T-cell (primary cell): Measurements from ENCODE around the gene GRPEL1. TPM values are rescaled to one million over a fixed set of nuclear protein-coding genes. Genes with fewer than 3 reads are reported as not detected.

ENCODE experiments used
- ATAC-seq, 4 experiments: fragments of 200-7000 bp in 3 of 4; fragments of 150-1000 bp in 1 of 4; cut with Tn5 transposase; replicated peaks in 1 of 4; 1 replicate in 3 of 4; 2 replicates in 1 of 4; pipeline ENCODE4 v1.10.0; 2021; ENCODE audit warnings: moderate library complexity in 3 of 4, mild to moderate bottlenecking in 2 of 4, moderate number of reproducible peaks in 1 of 4
- CTCF ChIA-PET, 2 donors: fragments of 300-600 bp; sonication (Branson Sonifier 250); formaldehyde crosslinking; loops; one replicate each; lab custom pipeline; 2022; ENCODE audit warnings: antibody characterized with exemption in 2 of 2; lab: Charles Lee
- POLR2A ChIA-PET, 2 donors: fragments of 300-600 bp; sonication (Branson Sonifier 250); formaldehyde crosslinking; loops; one replicate each; lab custom pipeline; 2022; ENCODE audit warnings: antibody characterized with exemption in 2 of 2; lab: Charles Lee
- DNase-seq, 35 experiments: peaks; one replicate each; pipeline versions ENCODE4 v3.0.0 to v3.0.0-alpha.2; 2013 to 2023
- H3K27ac ChIP-seq: one replicate; pipeline ENCODE4 v1.5.1; 2013; ENCODE audit warnings: low read length
- H3K27me3 ChIP-seq, 2 experiments: replicated peaks in 1 of 2; 1 replicate in 1 of 2; 2 replicates in 1 of 2; pipeline versions ENCODE4 v1.6.1 to v1.7.0; 2013; ENCODE audit warnings: low read length in 1 of 2, mixed read lengths in 1 of 2; ENCODE audit not compliant: control insufficient read depth in 2 of 2, insufficient read depth in 2 of 2; ENCODE audit errors: extremely low read depth in 1 of 2
- H3K36me3 ChIP-seq, 2 donors: 1 replicate in 1 of 2; 2 replicates in 1 of 2; pipeline versions ENCODE4 v1.6.1 to v1.7.0; 2013; ENCODE audit warnings: low read length in 1 of 2; ENCODE audit not compliant: control insufficient read depth in 2 of 2, insufficient read depth in 1 of 2; ENCODE audit errors: extremely low read depth in 1 of 2
- H3K4me1 ChIP-seq, 2 experiments: 1 replicate in 1 of 2; 2 replicates in 1 of 2; pipeline versions ENCODE4 v1.6.1 to v1.7.0; 2013; ENCODE audit warnings: low read length in 2 of 2, mixed read lengths in 1 of 2; ENCODE audit not compliant: insufficient read depth in 2 of 2, control insufficient read depth in 1 of 2; ENCODE audit errors: extremely low read depth in 1 of 2
- H3K4me3 ChIP-seq, 2 donors: 1 replicate in 1 of 2; 2 replicates in 1 of 2; pipeline versions ENCODE4 v1.5.1 to v1.7.0; 2013; ENCODE audit warnings: mild to moderate bottlenecking in 2 of 2, low read length in 1 of 2, moderate library complexity in 1 of 2; ENCODE audit not compliant: control insufficient read depth in 1 of 2; ENCODE audit errors: extremely low read depth in 1 of 2
- H3K9me3 ChIP-seq: 2 replicates; pipeline ENCODE4 v1.7.0; 2013
- H3K27ac Mint-ChIP-seq, 2 donors: one replicate each; pipeline ENCODE4 v1.8.0; 2020 to 2021; ENCODE audit warnings: mild to moderate bottlenecking in 2 of 2, mixed read lengths in 2 of 2
- H3K27me3 Mint-ChIP-seq, 2 donors: one replicate each; pipeline ENCODE4 v1.8.0; 2021 to 2022; ENCODE audit warnings: mixed read lengths in 2 of 2
- H3K36me3 Mint-ChIP-seq: one replicate; pipeline ENCODE4 v1.8.0; 2021; ENCODE audit warnings: mixed read lengths
- H3K4me1 Mint-ChIP-seq, 3 donors: one replicate each; pipeline ENCODE4 v1.8.0; 2020 to 2022; ENCODE audit warnings: mixed read lengths in 3 of 3, mild to moderate bottlenecking in 1 of 3
- H3K4me3 Mint-ChIP-seq, 3 donors: one replicate each; pipeline ENCODE4 v1.8.0; 2020 to 2022; ENCODE audit warnings: mild to moderate bottlenecking in 3 of 3, mixed read lengths in 3 of 3, moderate library complexity in 3 of 3
- H3K9me3 Mint-ChIP-seq, 3 donors: one replicate each; pipeline ENCODE4 v1.8.0; 2020 to 2022; ENCODE audit warnings: mixed read lengths in 3 of 3
- WGBS: methylation state at CpG from one replicate; pipeline ENCODE4 v1.1.5; 2013; ENCODE audit warnings: missing lambda C conversion rate; ENCODE audit not compliant: insufficient coverage; 5-methylcytosine and 5-hydroxymethylcytosine counted together
- total RNA-seq, 35 experiments: library from RNA in 6 of 35; stranded (reverse) in 6 of 35; fragments of 120-200 nt in 1 of 35; gene quantifications; one replicate each; pipeline versions ENCODE4 v1.2.1 to v1.2.4 and lab custom pipeline; 2013 to 2026

GRPEL1 gene
- total RNA-seq, 5 donors from 2014 or later (not counting 1 experiment from before 2014, with no cell fraction given) = 29.9 to 54.6 (median 36.8) TPM

DNA sequence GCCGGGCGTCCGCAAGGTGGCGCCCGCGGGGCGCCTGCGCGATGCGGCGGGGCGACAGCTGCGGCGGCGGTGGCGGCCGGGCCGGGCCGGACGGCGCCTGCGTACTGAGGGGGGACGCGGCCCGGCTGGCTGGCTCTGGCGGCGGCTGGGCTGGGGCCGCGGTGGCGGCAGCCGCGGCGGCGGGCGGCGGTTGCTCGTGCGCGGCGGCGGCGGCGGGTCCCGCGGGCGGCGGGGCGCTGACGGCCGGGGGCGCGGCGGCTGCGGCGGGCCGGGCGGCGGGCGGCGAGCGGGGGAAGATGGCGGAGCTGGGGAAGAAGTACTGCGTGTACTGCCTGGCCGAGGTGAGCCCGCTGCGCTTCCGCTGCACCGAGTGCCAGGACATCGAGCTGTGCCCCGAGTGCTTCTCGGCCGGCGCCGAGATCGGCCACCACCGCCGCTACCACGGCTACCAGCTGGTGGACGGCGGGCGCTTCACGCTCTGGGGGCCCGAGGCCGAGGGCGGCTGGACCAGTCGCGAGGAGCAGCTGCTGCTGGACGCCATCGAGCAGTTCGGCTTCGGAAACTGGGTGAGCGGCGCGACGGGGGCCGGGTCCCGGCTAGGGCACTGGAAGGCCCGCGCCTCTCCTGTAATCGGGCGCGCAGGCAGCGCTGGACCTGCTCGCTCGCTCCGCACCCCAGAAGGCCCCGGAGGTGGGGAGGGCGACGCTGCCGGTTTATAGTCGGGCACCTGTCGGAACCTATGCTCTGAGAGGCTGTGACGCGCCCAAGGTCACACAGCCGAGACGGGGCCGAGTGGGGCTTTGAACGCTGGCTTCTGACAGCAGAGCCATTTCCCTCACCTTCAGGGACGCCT, 24.4 kb downstream of the GRPEL1 start, which contains the start of gene TADA2B:
Gene TADA2B, plus strand, starts transcription at position 89 of the 853 bp plus-strand sequence. Its CDS starts 208 bp downstream, at position 297.
- Histone ChIP-seq H3K4me3 (peak within 1 kb of the TSS; percentile 77 to 81), H3K27ac (peak within 1 kb of the TSS; percentile 52), H3K36me3 (peaks cover 0 to 8% of the 10 kb centered on the region in 2 donors), H3K27me3 (no peaks in the 10 kb centered on the region), H3K4me1 (peaks cover 16 to 55% of the 10 kb centered on the region in 2 experiments), H3K9me3 (no peaks in the 10 kb centered on the region)
- under 1% methylated on average over 119 of the region's 119 CpGs for WGBS
- ChIA-PET POLR2A (interaction anchor here (0.6 to 2.6 kb wide), 4 partner anchors 23 to 242 kb away, joined by 3 to 10 read pairs (median 5); partner anchors contain the start of gene GRPEL1 (in 1 of the 2)), CTCF (interaction anchor here in 1 of 2 donors (0.8 to 4.4 kb wide), 5 partner anchors 25 to 369 kb away, joined by 3 to 69 read pairs (median 5); partner anchors contain the start of gene GRPEL1)
- Mint-ChIP-seq H3K4me3 (peak within 1 kb of the TSS; percentile 88 to 92 (median 91)), H3K27ac (peak within 1 kb of the TSS; percentile 80 to 85), H3K36me3 (peaks cover 6% of the 10 kb centered on the region), H3K9me3 (no peaks in the 10 kb centered on the region), H3K27me3 (no peaks in the 10 kb centered on the region), H3K4me1 (peaks cover 48 to 52% (median 51%) of the 10 kb centered on the region in 3 donors)
- peak; percentile 50 to 60 (median 56) for ATAC-seq
- peak in 34 of 35 experiments; percentile 25 to 67 (median 47) for DNase-seq

DNA sequence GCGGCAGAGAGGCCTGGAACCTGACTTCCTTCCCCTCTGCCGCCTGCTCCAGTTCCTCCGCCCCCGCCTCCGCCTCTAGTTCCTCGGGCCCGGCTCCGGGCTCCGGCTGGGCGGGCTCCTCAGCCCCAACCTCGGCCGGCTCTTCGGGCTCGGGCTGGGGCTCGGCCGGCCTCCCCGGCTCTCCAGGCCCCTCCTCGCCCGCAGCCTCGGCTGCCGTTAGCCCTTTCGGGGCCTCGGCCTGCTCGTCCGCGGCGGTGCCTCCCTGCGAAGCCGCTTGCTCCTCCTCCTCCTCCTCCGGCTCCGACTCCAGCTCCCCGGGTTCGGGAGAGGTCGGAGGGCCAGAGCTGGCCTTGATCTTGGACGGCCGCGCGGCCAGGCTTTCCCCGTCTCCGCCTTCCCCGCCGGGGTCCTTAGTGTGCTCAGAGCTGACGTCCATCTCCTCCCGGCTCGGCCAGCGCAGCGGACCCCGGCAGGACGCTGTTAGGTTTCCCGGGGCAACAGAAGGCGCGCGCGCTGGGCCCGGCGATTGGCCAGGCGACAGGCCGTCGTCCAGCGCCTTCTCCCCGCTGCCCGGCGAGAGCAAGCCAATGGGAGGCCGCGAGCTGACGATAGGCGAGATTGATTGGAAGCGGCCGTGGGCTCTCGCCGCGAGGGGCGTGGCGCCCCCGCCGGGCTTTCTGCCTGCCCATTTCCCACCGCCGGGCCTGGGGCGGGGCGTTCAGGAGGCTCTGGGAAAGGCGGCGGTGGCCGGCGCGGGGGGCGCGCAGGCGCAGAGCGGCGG, 25.2 kb downstream of the GRPEL1 start:
- H3K27ac ChIP-seq = peak overlapping the region; percentile 24
- peaks cover 16 to 52% of the 10 kb centered on the region in 2 experiments for H3K4me1 ChIP-seq
- H3K27me3 ChIP-seq = no peaks in the 10 kb centered on the region
- Mint-ChIP-seq H3K4me1 (peaks cover 47 to 53% (median 51%) of the 10 kb centered on the region in 3 donors), H3K4me3 (peak overlapping the region; percentile 88 to 92 (median 91)), H3K27ac (peak overlapping the region; percentile 80 to 85), H3K27me3 (no peaks in the 10 kb centered on the region), H3K36me3 (peaks cover 6% of the 10 kb centered on the region), H3K9me3 (no peaks in the 10 kb centered on the region)
- H3K36me3 ChIP-seq = peaks cover 0 to 6% of the 10 kb centered on the region in 2 donors
- H3K9me3 ChIP-seq = no peaks in the 10 kb centered on the region
- ChIA-PET CTCF (interaction anchor here (0.6 to 4.4 kb wide), 6 partner anchors 26 to 368 kb away, joined by 3 to 69 read pairs (median 5); partner anchors contain the start of gene GRPEL1 (in 1 of the 2)), POLR2A (interaction anchor here (0.6 to 2.6 kb wide), 6 partner anchors 24 to 242 kb away, joined by 3 to 10 read pairs (median 4); partner anchors contain the start of gene GRPEL1 (in 1 of the 2))
- under 1% methylated on average over 90 of the region's 90 CpGs for WGBS
- DNase-seq (peak; percentile 66 to 93 (median 78)), ATAC-seq (peak; percentile 79 to 82 (median 81))
- peak overlapping the region; percentile 70 to 81 for H3K4me3 ChIP-seq

DNA sequence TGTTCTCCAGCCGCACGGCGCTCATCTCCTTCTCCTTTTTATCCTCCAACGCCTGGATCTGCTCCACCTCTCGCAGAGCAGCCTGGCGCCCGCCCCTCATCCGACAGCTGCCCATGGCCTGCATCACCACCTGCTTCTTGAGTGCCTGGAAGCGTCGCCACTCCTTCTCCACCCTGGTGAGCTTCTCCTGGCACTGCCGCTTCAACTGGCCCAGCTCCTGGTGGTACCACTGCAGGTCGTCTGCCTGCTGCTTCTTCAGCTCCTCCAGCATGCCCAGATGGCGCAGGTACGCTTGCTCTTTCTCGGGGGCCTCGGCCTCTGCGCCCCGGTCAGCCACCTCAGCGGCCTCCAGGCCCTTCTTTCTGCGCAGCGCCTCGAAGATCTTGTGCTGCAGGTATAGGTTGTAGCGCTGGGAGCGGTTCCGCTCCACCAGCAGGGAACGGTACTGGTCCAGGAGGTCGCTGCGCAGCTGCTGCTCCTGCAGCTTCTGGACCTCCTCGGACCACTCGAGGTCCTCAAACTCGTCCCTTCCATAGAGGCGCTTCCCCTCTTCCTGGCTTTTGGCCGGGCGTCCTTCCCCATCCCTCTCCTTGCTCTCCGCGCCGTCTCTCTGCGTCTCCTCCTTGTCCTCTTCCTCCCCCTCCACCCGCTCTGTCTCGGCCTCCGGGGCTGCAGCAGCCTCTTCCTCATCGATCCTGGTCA, 25.9 kb downstream of the GRPEL1 start:
- CTCF ChIA-PET = interaction anchor here in 1 of 2 donors (1.9 to 4.4 kb wide), 2 partner anchors 27 to 55 kb away, joined by 6 to 69 read pairs; partner anchors contain the start of gene GRPEL1
- no peak overlapping the region for H3K27ac ChIP-seq

DNA sequence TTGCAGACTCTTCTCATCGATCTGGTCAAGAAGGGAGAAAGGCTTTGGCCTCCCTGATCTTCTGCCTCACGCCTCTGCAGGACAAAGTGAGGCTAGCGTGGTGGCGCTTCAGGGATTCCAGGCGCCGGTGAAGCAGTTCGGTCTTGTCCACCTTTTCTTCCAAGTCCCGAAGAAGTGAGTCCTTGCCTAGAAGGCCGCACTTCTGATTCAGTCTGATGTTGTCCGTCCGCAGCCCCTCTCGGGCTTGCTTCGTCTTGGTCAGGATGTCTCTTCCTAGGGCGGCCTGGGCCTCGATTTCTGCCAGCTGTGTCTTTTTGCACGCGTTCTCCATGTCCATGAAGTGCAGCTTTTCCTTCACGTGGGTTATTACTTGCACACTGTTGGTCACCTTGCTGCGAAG, 26.6 kb downstream of the GRPEL1 start:
- CTCF ChIA-PET = interaction anchor here in 1 of 2 donors (1.4 to 4.4 kb wide), 2 partner anchors 27 to 55 kb away, joined by 5 to 69 read pairs; partner anchors contain the start of gene GRPEL1
- no peak for DNase-seq
- Histone ChIP-seq H3K27ac (no peak overlapping the region), H3K4me1 (peaks cover 14 to 38% of the 10 kb centered on the region in 2 experiments), H3K27me3 (no peaks in the 10 kb centered on the region), H3K4me3 (no peak overlapping the region), H3K36me3 (peaks cover 0 to 6% of the 10 kb centered on the region in 2 donors), H3K9me3 (no peaks in the 10 kb centered on the region)
- peaks cover 6% of the 10 kb centered on the region for H3K36me3 Mint-ChIP-seq
- H3K27ac Mint-ChIP-seq = peak overlapping the region; percentile 64 to 65
- H3K9me3 Mint-ChIP-seq = no peaks in the 10 kb centered on the region
- H3K4me3 Mint-ChIP-seq = peak overlapping the region; percentile 76 to 91 (median 88)
- no peaks in the 10 kb centered on the region for H3K27me3 Mint-ChIP-seq
- ATAC-seq = no peak
- peaks cover 33 to 46% (median 36%) of the 10 kb centered on the region in 3 donors for H3K4me1 Mint-ChIP-seq
- WGBS = 94% methylated on average over 16 of the region's 19 CpGs
- POLR2A ChIA-PET = interaction anchor here (0.7 to 2.6 kb wide), 3 partner anchors 26 to 324 kb away, joined by 4 to 10 read pairs (median 4); partner anchors contain the start of gene GRPEL1 (in 1 of the 2)

More for the DNA sequence above, 25.9 kb downstream of the GRPEL1 start:
- Histone ChIP-seq H3K36me3 (peaks cover 0 to 6% of the 10 kb centered on the region in 2 donors), H3K27me3 (no peaks in the 10 kb centered on the region), H3K9me3 (no peaks in the 10 kb centered on the region), H3K4me1 (peaks cover 16 to 45% of the 10 kb centered on the region in 2 experiments), H3K4me3 (peak overlapping the region; percentile 70 to 81)
- Mint-ChIP-seq H3K4me1 (peaks cover 40 to 52% (median 43%) of the 10 kb centered on the region in 3 donors), H3K9me3 (no peaks in the 10 kb centered on the region), H3K36me3 (peaks cover 6% of the 10 kb centered on the region), H3K4me3 (peak overlapping the region; percentile 76 to 91 (median 88)), H3K27me3 (no peaks in the 10 kb centered on the region), H3K27ac (peak overlapping the region; percentile 64 to 65)
- WGBS = 46% methylated on average over 40 of the region's 42 CpGs
- DNase-seq = peak in 5 of 35 experiments; percentile 3 to 21 (median 11)
- POLR2A ChIA-PET = interaction anchor here (0.7 to 2.6 kb wide), 3 partner anchors 26 to 325 kb away, joined by 3 to 10 read pairs (median 4); partner anchors contain the start of gene GRPEL1 (in 1 of the 2)
- ATAC-seq = no peak

GRCh38 chr4:7040765-7041164, 27.1 kb downstream of the GRPEL1 start:
- H3K27ac ChIP-seq = no peak overlapping the region
- no peak for DNase-seq
- H3K4me1 ChIP-seq = peaks cover 14 to 33% of the 10 kb centered on the region in 2 experiments
- ATAC-seq = no peak
- H3K9me3 Mint-ChIP-seq = no peaks in the 10 kb centered on the region
- peaks cover 0 to under 1% of the 10 kb centered on the region in 2 donors for H3K36me3 ChIP-seq
- ChIA-PET CTCF (interaction anchor here (0.5 to 4.4 kb wide), 3 partner anchors 28 to 320 kb away, joined by 3 to 69 read pairs (median 5); partner anchors contain the start of gene GRPEL1 (in 1 of the 2)), POLR2A (interaction anchor here in 1 of 2 donors (1.0 kb wide), 1 partner anchor 28 kb away, joined by 4 read pairs; no protein-coding TSS in a partner anchor)
- H3K9me3 ChIP-seq = no peaks in the 10 kb centered on the region
- 33% methylated on average over 1 of the region's 4 CpGs for WGBS
- no peak overlapping the region for H3K4me3 ChIP-seq
- peak overlapping the region; percentile 22 to 91 (median 39) for H3K4me3 Mint-ChIP-seq
- no peak overlapping the region for H3K27ac Mint-ChIP-seq
- H3K27me3 Mint-ChIP-seq = no peaks in the 10 kb centered on the region
- H3K27me3 ChIP-seq = no peaks in the 10 kb centered on the region
- peaks cover 28 to 41% (median 31%) of the 10 kb centered on the region in 3 donors for H3K4me1 Mint-ChIP-seq
- peaks cover 6% of the 10 kb centered on the region for H3K36me3 Mint-ChIP-seq
